ENCODE measurements around the gene RXFP3. TPM values are rescaled to one million over a fixed set of nuclear protein-coding genes. Genes with fewer than 3 reads are reported as not detected.

RXFP3 gene
- total RNA-seq, 1 donor from 2014 or later, result not detected

DNA sequence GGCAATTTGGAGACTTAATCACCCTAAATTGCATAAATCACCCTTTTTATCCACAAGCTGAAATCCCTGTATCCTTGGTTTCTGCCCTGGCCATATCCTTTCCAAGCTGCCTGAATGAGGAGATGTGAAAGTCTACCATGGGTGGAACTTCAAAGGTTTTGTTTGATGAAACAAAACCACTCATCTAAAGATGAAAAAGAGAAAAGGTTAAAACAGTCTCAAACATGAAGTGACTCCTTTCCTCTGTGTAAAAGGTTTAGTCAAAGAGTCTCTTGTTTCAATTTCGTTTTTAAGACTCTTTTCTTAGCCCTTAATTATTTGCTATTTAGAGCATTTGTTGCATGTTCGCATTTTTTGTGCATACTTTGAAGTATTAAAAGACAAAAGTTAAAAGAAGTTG is 37.1 kb downstream of the RXFP3 start:
- H3K9me3 Mint-ChIP-seq, result no peaks in the 10 kb centered on the region
- no peak for DNase-seq (ENCODE audit: low spot score)
- H3K27me3 Mint-ChIP-seq (ENCODE audit: insufficient read depth), result peaks cover 3% of the 10 kb centered on the region
- H3K36me3 Mint-ChIP-seq (ENCODE audit: low read depth), result peaks cover 2% of the 10 kb centered on the region
- H3K4me1 Mint-ChIP-seq (ENCODE audit: low read depth), result peaks cover 9% of the 10 kb centered on the region
- no peak overlapping the region for H3K4me3 Mint-ChIP-seq
- intact Hi-C loops (cut with micrococcal nuclease), result no loop called here
- no peak overlapping the region for H3K27ac Mint-ChIP-seq

- Mint-ChIP-seq H3K36me3 (ENCODE audit: low read depth) (peaks cover 2% of the 10 kb centered on the region), H3K4me3 (no peak overlapping the region), H3K4me1 (ENCODE audit: low read depth) (peaks cover 9% of the 10 kb centered on the region), H3K9me3 (no peaks in the 10 kb centered on the region), H3K27me3 (ENCODE audit: insufficient read depth) (peaks cover 3% of the 10 kb centered on the region), H3K27ac (no peak overlapping the region)
- intact Hi-C loops (cut with micrococcal nuclease), result no loop called here
- no peak for DNase-seq (ENCODE audit: low spot score)
Measured at GRCh38 chr5:33975852-33976251, 39.7 kb downstream of the RXFP3 start.

GRCh38 chr5:33976307-33976706 is 40.1 kb downstream of the RXFP3 start:
- Mint-ChIP-seq H3K36me3 (ENCODE audit: low read depth) (peaks cover 2% of the 10 kb centered on the region), H3K4me3 (no peak overlapping the region), H3K27ac (no peak overlapping the region), H3K27me3 (ENCODE audit: insufficient read depth) (peaks cover 3% of the 10 kb centered on the region), H3K4me1 (ENCODE audit: low read depth) (peaks cover 9% of the 10 kb centered on the region), H3K9me3 (no peaks in the 10 kb centered on the region)
- intact Hi-C loops (cut with micrococcal nuclease), result no loop called here
- DNase-seq (ENCODE audit: low spot score), result no peak

- no peak for DNase-seq (ENCODE audit: low spot score)
- Mint-ChIP-seq H3K4me1 (ENCODE audit: low read depth) (peaks cover 8% of the 10 kb centered on the region), H3K4me3 (no peak overlapping the region), H3K27me3 (ENCODE audit: insufficient read depth) (peaks cover 3% of the 10 kb centered on the region), H3K27ac (no peak overlapping the region), H3K9me3 (no peaks in the 10 kb centered on the region), H3K36me3 (ENCODE audit: low read depth) (peaks cover 2% of the 10 kb centered on the region)
- intact Hi-C loops (cut with micrococcal nuclease), result no loop called here
Measured at GRCh38 chr5:33978306-33978705, 42.1 kb downstream of the RXFP3 start.

GRCh38 chr5:33980030-33980429 is 43.8 kb downstream of the RXFP3 start:
- Mint-ChIP-seq H3K9me3 (no peaks in the 10 kb centered on the region), H3K4me1 (ENCODE audit: low read depth) (no peaks in the 10 kb centered on the region), H3K27ac (no peak overlapping the region), H3K36me3 (ENCODE audit: low read depth) (no peaks in the 10 kb centered on the region), H3K4me3 (no peak overlapping the region), H3K27me3 (ENCODE audit: insufficient read depth) (peaks cover 3% of the 10 kb centered on the region)
- intact Hi-C loops (cut with micrococcal nuclease), result no loop called here
- DNase-seq (ENCODE audit: low spot score), result no peak

GRCh38 chr5:33981408-33982162 is 45.4 kb downstream of the RXFP3 start:
- DNase-seq (ENCODE audit: low spot score), result no peak
- H3K27me3 Mint-ChIP-seq (ENCODE audit: insufficient read depth), result peaks cover 3% of the 10 kb centered on the region
- H3K36me3 Mint-ChIP-seq (ENCODE audit: low read depth), result no peaks in the 10 kb centered on the region
- no peak overlapping the region for H3K4me3 Mint-ChIP-seq
- H3K4me1 Mint-ChIP-seq (ENCODE audit: low read depth), result no peaks in the 10 kb centered on the region
- H3K9me3 Mint-ChIP-seq, result no peaks in the 10 kb centered on the region
- H3K27ac Mint-ChIP-seq, result no peak overlapping the region
- intact Hi-C loops (cut with micrococcal nuclease), result no loop called here

GRCh38 chr5:33984178-33984577 is 48.0 kb downstream of the RXFP3 start:
- Mint-ChIP-seq H3K27ac (no peak overlapping the region), H3K36me3 (ENCODE audit: low read depth) (peaks cover 17% of the 10 kb centered on the region), H3K4me3 (no peak overlapping the region), H3K9me3 (peaks cover 12% of the 10 kb centered on the region), H3K4me1 (ENCODE audit: low read depth) (no peaks in the 10 kb centered on the region), H3K27me3 (ENCODE audit: insufficient read depth) (no peaks in the 10 kb centered on the region)
- DNase-seq (ENCODE audit: low spot score), result no peak
- intact Hi-C loops (cut with micrococcal nuclease), result no loop called here

GRCh38 chr5:33984671-33985124 is 48.5 kb downstream of the RXFP3 start, which contains the start of gene SLC45A2:
TSS of gene SLC45A2 (minus strand) at chr5:33984693. CDS start at chr5:33984583, 110 bp downstream.
- intact Hi-C loops (cut with micrococcal nuclease), result no loop called here
- Mint-ChIP-seq H3K27me3 (ENCODE audit: insufficient read depth) (no peaks in the 10 kb centered on the region), H3K4me1 (ENCODE audit: low read depth) (no peaks in the 10 kb centered on the region), H3K27ac (no peak within 1 kb of the TSS), H3K36me3 (ENCODE audit: low read depth) (peaks cover 20% of the 10 kb centered on the region), H3K9me3 (peaks cover 12% of the 10 kb centered on the region), H3K4me3 (no peak within 1 kb of the TSS)
- no peak for DNase-seq (ENCODE audit: low spot score)

- Mint-ChIP-seq H3K27me3 (ENCODE audit: insufficient read depth) (no peaks in the 10 kb centered on the region), H3K27ac (no peak overlapping the region), H3K4me1 (ENCODE audit: low read depth) (no peaks in the 10 kb centered on the region), H3K4me3 (no peak overlapping the region), H3K9me3 (peaks cover 12% of the 10 kb centered on the region), H3K36me3 (ENCODE audit: low read depth) (peaks cover 20% of the 10 kb centered on the region)
- no peak for DNase-seq (ENCODE audit: low spot score)
- intact Hi-C loops (cut with micrococcal nuclease), result no loop called here
Measured at GRCh38 chr5:33985447-33985846, 49.3 kb downstream of the RXFP3 start.

Other genes starting within 250 kb of the RXFP3 start
- not detected in 2 replicates for gene ADAMTS12, start 44.4 kb upstream of the RXFP3 start, total RNA-seq
- gene SLC45A2, start 48.3 kb downstream of the RXFP3 start, total RNA-seq, result 0.18 TPM in 1 of 2 replicates, not detected in the other
- 6.8 and 7.1 TPM in 2 replicates for gene AMACR, start 71.7 kb downstream of the RXFP3 start, total RNA-seq
- 1.2 and 1.8 TPM in 2 replicates for gene C1QTNF3, start 106.8 kb downstream of the RXFP3 start, total RNA-seq

Data from activated T-helper 1 cell treated with anti-CD3 and anti-CD28 coated beads, Interleukin-12 subunit alpha, Interleukin-12 subunit beta, Interleukin-2, Interleukin-4 antibody, amounts not matched to agents 30 ng/mL and 10 ng/mL and 1 ng/mL, durations not matched to agents 14 hours and 24 hours and 36 hours (primary cell).